GM12878 (cell line): ENCODE measurements around the gene EXOSC10. TPM values are rescaled to one million over a fixed set of nuclear protein-coding genes. Genes with fewer than 3 reads are reported as not detected.

Experiments
- ATAC-seq: fragments of 200-7000 bp; cut with Tn5 transposase; 3 replicates; pipeline ENCODE4 v1.9.1; 2020; ENCODE audit warnings: mild to moderate bottlenecking, moderate library complexity
- BruUV-seq: library from RNA; stranded (reverse); fragments of 400-500 nt; replicated peaks from 2 replicates; lab custom pipeline; 2021; lab: Mats Ljungman, UMichigan
- CTCF ChIA-PET: fragments of 300-600 bp; sonication (Branson Sonifier 250); formaldehyde crosslinking; extraction: SDS; loops from one replicate; lab custom pipeline; 2021; ENCODE audit warnings: inconsistent platforms; lab: Yijun Ruan, JAX
- POLR2A ChIA-PET: fragments of 350-600 bp; formaldehyde crosslinking; extraction: SDS; loops from one replicate; lab custom pipeline; 2021; ENCODE audit warnings: inconsistent platforms; lab: Charles Lee
- RAD21 ChIA-PET: fragments of 300-600 bp; sonication (Branson Sonifier 250); formaldehyde crosslinking; loops from one replicate; lab custom pipeline; 2023; ENCODE audit warnings: antibody characterized with exemption; ENCODE audit not compliant: unreplicated experiment; lab: Charles Lee
- SMC1A ChIA-PET: fragments of 300-600 bp; sonication (Branson Sonifier 250); formaldehyde crosslinking; loops from one replicate; lab custom pipeline; 2023; ENCODE audit not compliant: unreplicated experiment, uncharacterized antibody; lab: Charles Lee
- DNase-seq: peaks from one replicate; pipeline ENCODE4 v3.0.0-alpha.2; 2011; ENCODE audit warnings: low read depth, low spot score
- FAIRE-seq: peaks from 3 replicates; lab custom pipeline; 2011; peaks lifted over from hg19 to GRCh38; lab: Jason Lieb, UNC
- H2AFZ ChIP-seq: 2 replicates; pipeline ENCODE4 v1.6.0; 2011; ENCODE audit warnings: low read depth, low read length, control low read depth; ENCODE audit not compliant: control insufficient read depth
- H3K27ac ChIP-seq: 2 replicates; pipeline ENCODE4 v1.5.1; 2011; ENCODE audit warnings: control low read depth; ENCODE audit not compliant: control insufficient read depth, insufficient read depth
- H3K27me3 ChIP-seq, 2 experiments: replicated peaks in 1 of 2; 2 replicates each; pipeline versions ENCODE4 v1.6.0 to v1.6.1; 2011; ENCODE audit warnings: low read length in 1 of 2; ENCODE audit not compliant: control insufficient read depth in 2 of 2, insufficient read depth in 2 of 2
- H3K36me3 ChIP-seq, 2 experiments: 2 replicates each; pipeline ENCODE4 v1.5.1; 2011; ENCODE audit warnings: low read length in 1 of 2; ENCODE audit not compliant: control insufficient read depth in 2 of 2, insufficient read depth in 2 of 2
- H3K4me1 ChIP-seq: 2 replicates; pipeline ENCODE4 v1.6.1; 2011; ENCODE audit warnings: mild to moderate bottlenecking, low read length, moderate library complexity, mixed read lengths; ENCODE audit not compliant: control insufficient read depth, insufficient read depth
- H3K4me2 ChIP-seq: 2 replicates; pipeline ENCODE4 v1.6.0; 2011; ENCODE audit warnings: control low read depth; ENCODE audit not compliant: control insufficient read depth, insufficient read depth
- H3K4me3 ChIP-seq: fragments of 200-600 bp; sonication (generic); 2 replicates; pipeline ENCODE4 v1.5.1; 2016
- H3K79me2 ChIP-seq: 2 replicates; pipeline ENCODE4 v1.6.0; 2011; ENCODE audit warnings: low read length; ENCODE audit not compliant: control insufficient read depth, insufficient read depth
- H3K9ac ChIP-seq: 2 replicates; pipeline ENCODE4 v1.8.0; 2011; ENCODE audit warnings: low read length, control low read depth, mixed read lengths; ENCODE audit not compliant: control insufficient read depth, insufficient read depth
- H3K9me3 ChIP-seq: replicated peaks from 3 replicates; pipeline ENCODE4 v1.5.1; 2011; ENCODE audit warnings: mild to moderate bottlenecking, low read length; ENCODE audit not compliant: control insufficient read depth, insufficient read depth
- H4K20me1 ChIP-seq: 2 replicates; pipeline ENCODE4 v1.6.0; 2011; ENCODE audit not compliant: control insufficient read depth, insufficient read depth
- CBFB ChIP-seq: IDR thresholded peaks from 2 replicates; pipeline ENCODE4 v1.6.1; 2016; ENCODE audit warnings: antibody characterized with exemption, low read depth
- CHD4 ChIP-seq: fragments of 200-600 bp; sonication (generic); IDR thresholded peaks from 2 replicates; pipeline ENCODE4 v1.6.1; 2016; ENCODE audit warnings: mild to moderate bottlenecking
- FOXM1 ChIP-seq: IDR thresholded peaks from 2 replicates; pipeline ENCODE4 v1.6.1; 2012; ENCODE audit warnings: low read depth, mild to moderate bottlenecking, inconsistent platforms, low read length, moderate library complexity
- MTA3 ChIP-seq: IDR thresholded peaks from 2 replicates; pipeline ENCODE4 v1.6.1; 2012; ENCODE audit warnings: low read length, inconsistent platforms, borderline replicate concordance
- NRF1 ChIP-seq: conservative IDR thresholded peaks from 2 replicates; pipeline ENCODE4 v1.6.1; 2011; ENCODE audit warnings: mild to moderate bottlenecking, low read depth, low read length, improper control_type of control experiment
- POLR2AphosphoS5 ChIP-seq: IDR thresholded peaks from 2 replicates; pipeline ENCODE4 v1.6.1; 2011; ENCODE audit warnings: mild to moderate bottlenecking, low read length, inconsistent platforms
- RAD21 ChIP-seq: IDR thresholded peaks from 2 replicates; pipeline ENCODE4 v1.6.1; 2011; ENCODE audit warnings: mild to moderate bottlenecking, low read depth, low read length, moderate library complexity; ENCODE audit not compliant: insufficient read depth
- RELA ChIP-seq: fragments of 450-650 bp; IDR thresholded peaks from 2 replicates; pipeline ENCODE4 v1.8.0; 2014; ENCODE audit warnings: borderline replicate concordance; ENCODE audit not compliant: partially characterized antibody
- RFX5 ChIP-seq: IDR thresholded peaks from 2 replicates; pipeline ENCODE4 v1.6.1; 2011; ENCODE audit warnings: low read depth, low read length, improper control_type of control experiment
- SREBF1 ChIP-seq: IDR thresholded peaks from 2 replicates; pipeline ENCODE4 v1.6.1; 2012; ENCODE audit warnings: mild to moderate bottlenecking, low read length
- WGBS: methylation state at CpG from one replicate; pipeline ENCODE4 v1.1.6; 2016; ENCODE audit warnings: low lambda C conversion rate; ENCODE audit not compliant: insufficient replicate concordance, insufficient coverage; ENCODE audit errors: missing lambda C conversion rate; 5-methylcytosine and 5-hydroxymethylcytosine counted together
- in situ Hi-C: fragments of 300-500 bp; cut with MboI; formaldehyde crosslinking; loops from 9 replicates; pipeline ENCODE4 v1.14.3; 2018; ENCODE audit warnings: mixed read lengths
- intact Hi-C: fragments of 100-400 bp; cut with micrococcal nuclease; formaldehyde crosslinking; loops from one replicate; pipeline ENCODE4 v1.14.2; 2022; ENCODE audit not compliant: unreplicated experiment
- polyA plus RNA-seq, 11 experiments: library from polyadenylated mRNA; depleted of rRNA in 4 of 11; unstranded in 6 of 11; stranded (reverse) in 5 of 11; fragments of >200 nt; fragmentation: Nextera tagmentation in 4 of 11; fragmentation: Illumina TruSeq in 1 of 11; extraction: Ambion mirVana in 4 of 11; extraction: Trizol in 1 of 11; gene quantifications; 1 replicate in 1 of 11; 2 replicates in 10 of 11; pipeline versions ENCODE4 v1.2.1 to v1.2.3, GENCODE V29; 2011 to 2016; ENCODE audit warnings: inconsistent platforms in 2 of 11, missing spikeins in 2 of 11, low read depth in 1 of 11
- total RNA-seq, 4 experiments: library from RNA; depleted of rRNA in 3 of 4; stranded (reverse); fragments of >200 nt in 3 of 4; fragmentation: Illumina TruSeq in 1 of 4; extraction: Trizol in 1 of 4; gene quantifications; 2 replicates each; pipeline versions ENCODE4 v1.2.1 to v1.2.3, GENCODE V29; 2013 to 2021
- TF ChIP-seq, protein P1 (sequence below): fragments of 450-650 bp; IDR thresholded peaks from 2 replicates; pipeline ENCODE4 v1.6.1; 2018; ENCODE audit warnings: mild to moderate bottlenecking, low read depth, moderate library complexity; ENCODE audit not compliant: partially characterized antibody
- TF ChIP-seq, protein P2 (sequence below): fragments of 450-650 bp; IDR thresholded peaks from 2 replicates; pipeline ENCODE4 v1.6.1; 2017; ENCODE audit warnings: antibody characterized with exemption, mild to moderate bottlenecking, moderate library complexity
- TF ChIP-seq, protein P3 (sequence below): fragments of 450-650 bp; IDR thresholded peaks from 2 replicates; pipeline ENCODE4 v1.6.1; 2016; ENCODE audit warnings: mild to moderate bottlenecking
- TF ChIP-seq, protein P4 (sequence below): IDR thresholded peaks from 2 replicates; pipeline ENCODE4 v1.6.1; 2011; ENCODE audit warnings: mild to moderate bottlenecking, low read depth, low read length, moderate library complexity; ENCODE audit not compliant: insufficient replicate concordance

EXOSC10 gene
- total and polyA plus RNA-seq, 10 of the 15 experiments (the other 5 are each of a cell fraction or from before 2014, with no cell fraction given) = 16.2 to 86.5 (median 66.4) TPM

DNA sequence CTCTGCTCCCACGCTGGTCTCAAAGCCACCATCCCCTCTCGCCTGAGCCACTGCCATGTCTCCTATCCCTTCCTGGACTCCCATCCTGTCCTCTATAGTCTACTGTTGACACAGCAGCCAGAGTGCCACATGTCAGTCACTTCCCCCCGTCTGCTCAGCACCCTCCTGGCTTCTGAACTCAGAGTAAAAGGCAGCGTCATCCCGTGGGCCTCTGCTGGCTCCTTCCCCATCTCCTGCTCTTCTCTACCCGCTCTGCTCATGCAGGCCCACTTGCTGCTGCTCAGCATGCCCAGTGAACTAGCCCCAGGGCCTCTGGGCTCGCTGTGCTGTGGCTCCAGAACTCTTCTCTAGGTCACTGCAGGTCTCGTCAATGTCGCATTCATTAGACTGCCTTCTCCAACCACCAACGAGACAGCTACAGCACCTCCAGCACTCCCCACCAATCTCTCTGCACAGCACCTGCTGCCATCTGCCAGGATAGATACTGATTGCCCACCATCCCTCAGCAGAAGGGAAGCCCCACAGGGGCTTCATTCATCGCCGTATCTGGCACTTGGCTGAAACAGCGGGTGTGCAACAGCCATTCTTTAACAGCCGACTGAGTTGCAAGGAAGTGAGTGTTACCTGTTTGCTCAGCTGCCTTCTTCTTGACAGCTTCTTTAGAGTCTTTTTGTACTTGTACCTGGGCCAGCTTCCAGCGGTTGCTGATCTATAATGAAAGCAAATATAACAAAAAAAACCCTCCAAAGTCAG is 28.0 kb downstream of the EXOSC10 start:
- FAIRE-seq = no peak
- no peaks in the 10 kb centered on the region for H3K79me2 ChIP-seq
- RAD21 ChIA-PET = interaction anchor here (4.6 kb wide), 1 partner anchor 34 kb away, joined by 52 read pairs; no protein-coding TSS in a partner anchor
- no peak overlapping the region for H3K4me2 ChIP-seq
- in situ Hi-C loops (no loop called here), intact Hi-C loops (loop anchor here (1.0 kb wide), 1 partner anchor 34 kb away; no protein-coding TSS in a partner anchor)
- no peak for ATAC-seq
- WGBS = 53% methylated on average over 15 of the region's 15 CpGs
- H2AFZ ChIP-seq = no peak overlapping the region
- H3K27me3 ChIP-seq = no peaks in the 10 kb centered on the region
- CTCF ChIA-PET = interaction anchor here (1.1 to 6.3 kb wide), 4 partner anchors 10 to 34 kb away, joined by 5 to 57 read pairs (median 8); partner anchors contain the start of gene SRM
- H3K9me3 ChIP-seq = no peaks in the 10 kb centered on the region
- no peak overlapping the region for H3K27ac ChIP-seq
- SMC1A ChIA-PET = interaction anchor here (1.4 to 2.7 kb wide), 3 partner anchors 27 to 106 kb away, joined by 3 to 35 read pairs (median 11); partner anchors contain the start of gene EXOSC10
- H3K4me3 ChIP-seq = no peak overlapping the region
- no peaks in the 10 kb centered on the region for H4K20me1 ChIP-seq
- H3K36me3 ChIP-seq = peaks cover 36 to 40% of the 10 kb centered on the region in 2 experiments
- H3K9ac ChIP-seq = no peak overlapping the region
- POLR2A ChIA-PET = interaction anchor here (1.1 kb wide), 1 partner anchor 11 kb away, joined by 3 read pairs; no protein-coding TSS in a partner anchor
- no TSS peak for BruUV-seq
- DNase-seq = no peak
- peaks cover 13% of the 10 kb centered on the region for H3K4me1 ChIP-seq
- TF ChIP-seq CBFB (no peak), RAD21 (no peak), FOXM1 (no peak), NRF1 (no peak), MTA3 (no peak), SREBF1 (no peak), RELA (no peak), CHD4 (no peak), POLR2AphosphoS5 (no peak), RFX5 (no peak)
- TF ChIP-seq, protein P1, sequence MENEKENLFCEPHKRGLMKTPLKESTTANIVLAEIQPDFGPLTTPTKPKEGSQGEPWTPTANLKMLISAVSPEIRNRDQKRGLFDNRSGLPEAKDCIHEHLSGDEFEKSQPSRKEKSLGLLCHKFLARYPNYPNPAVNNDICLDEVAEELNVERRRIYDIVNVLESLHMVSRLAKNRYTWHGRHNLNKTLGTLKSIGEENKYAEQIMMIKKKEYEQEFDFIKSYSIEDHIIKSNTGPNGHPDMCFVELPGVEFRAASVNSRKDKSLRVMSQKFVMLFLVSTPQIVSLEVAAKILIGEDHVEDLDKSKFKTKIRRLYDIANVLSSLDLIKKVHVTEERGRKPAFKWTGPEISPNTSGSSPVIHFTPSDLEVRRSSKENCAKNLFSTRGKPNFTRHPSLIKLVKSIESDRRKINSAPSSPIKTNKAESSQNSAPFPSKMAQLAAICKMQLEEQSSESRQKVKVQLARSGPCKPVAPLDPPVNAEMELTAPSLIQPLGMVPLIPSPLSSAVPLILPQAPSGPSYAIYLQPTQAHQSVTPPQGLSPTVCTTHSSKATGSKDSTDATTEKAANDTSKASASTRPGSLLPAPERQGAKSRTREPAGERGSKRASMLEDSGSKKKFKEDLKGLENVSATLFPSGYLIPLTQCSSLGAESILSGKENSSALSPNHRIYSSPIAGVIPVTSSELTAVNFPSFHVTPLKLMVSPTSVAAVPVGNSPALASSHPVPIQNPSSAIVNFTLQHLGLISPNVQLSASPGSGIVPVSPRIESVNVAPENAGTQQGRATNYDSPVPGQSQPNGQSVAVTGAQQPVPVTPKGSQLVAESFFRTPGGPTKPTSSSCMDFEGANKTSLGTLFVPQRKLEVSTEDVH = no peak
- TF ChIP-seq, protein P2, sequence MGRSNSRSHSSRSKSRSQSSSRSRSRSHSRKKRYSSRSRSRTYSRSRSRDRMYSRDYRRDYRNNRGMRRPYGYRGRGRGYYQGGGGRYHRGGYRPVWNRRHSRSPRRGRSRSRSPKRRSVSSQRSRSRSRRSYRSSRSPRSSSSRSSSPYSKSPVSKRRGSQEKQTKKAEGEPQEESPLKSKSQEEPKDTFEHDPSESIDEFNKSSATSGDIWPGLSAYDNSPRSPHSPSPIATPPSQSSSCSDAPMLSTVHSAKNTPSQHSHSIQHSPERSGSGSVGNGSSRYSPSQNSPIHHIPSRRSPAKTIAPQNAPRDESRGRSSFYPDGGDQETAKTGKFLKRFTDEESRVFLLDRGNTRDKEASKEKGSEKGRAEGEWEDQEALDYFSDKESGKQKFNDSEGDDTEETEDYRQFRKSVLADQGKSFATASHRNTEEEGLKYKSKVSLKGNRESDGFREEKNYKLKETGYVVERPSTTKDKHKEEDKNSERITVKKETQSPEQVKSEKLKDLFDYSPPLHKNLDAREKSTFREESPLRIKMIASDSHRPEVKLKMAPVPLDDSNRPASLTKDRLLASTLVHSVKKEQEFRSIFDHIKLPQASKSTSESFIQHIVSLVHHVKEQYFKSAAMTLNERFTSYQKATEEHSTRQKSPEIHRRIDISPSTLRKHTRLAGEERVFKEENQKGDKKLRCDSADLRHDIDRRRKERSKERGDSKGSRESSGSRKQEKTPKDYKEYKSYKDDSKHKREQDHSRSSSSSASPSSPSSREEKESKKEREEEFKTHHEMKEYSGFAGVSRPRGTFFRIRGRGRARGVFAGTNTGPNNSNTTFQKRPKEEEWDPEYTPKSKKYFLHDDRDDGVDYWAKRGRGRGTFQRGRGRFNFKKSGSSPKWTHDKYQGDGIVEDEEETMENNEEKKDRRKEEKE = no peak
- TF ChIP-seq, protein P3, sequence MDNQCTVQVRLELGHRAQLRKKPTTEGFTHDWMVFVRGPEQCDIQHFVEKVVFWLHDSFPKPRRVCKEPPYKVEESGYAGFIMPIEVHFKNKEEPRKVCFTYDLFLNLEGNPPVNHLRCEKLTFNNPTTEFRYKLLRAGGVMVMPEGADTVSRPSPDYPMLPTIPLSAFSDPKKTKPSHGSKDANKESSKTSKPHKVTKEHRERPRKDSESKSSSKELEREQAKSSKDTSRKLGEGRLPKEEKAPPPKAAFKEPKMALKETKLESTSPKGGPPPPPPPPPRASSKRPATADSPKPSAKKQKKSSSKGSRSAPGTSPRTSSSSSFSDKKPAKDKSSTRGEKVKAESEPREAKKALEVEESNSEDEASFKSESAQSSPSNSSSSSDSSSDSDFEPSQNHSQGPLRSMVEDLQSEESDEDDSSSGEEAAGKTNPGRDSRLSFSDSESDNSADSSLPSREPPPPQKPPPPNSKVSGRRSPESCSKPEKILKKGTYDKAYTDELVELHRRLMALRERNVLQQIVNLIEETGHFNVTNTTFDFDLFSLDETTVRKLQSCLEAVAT = no peak
- TF ChIP-seq, protein P4, sequence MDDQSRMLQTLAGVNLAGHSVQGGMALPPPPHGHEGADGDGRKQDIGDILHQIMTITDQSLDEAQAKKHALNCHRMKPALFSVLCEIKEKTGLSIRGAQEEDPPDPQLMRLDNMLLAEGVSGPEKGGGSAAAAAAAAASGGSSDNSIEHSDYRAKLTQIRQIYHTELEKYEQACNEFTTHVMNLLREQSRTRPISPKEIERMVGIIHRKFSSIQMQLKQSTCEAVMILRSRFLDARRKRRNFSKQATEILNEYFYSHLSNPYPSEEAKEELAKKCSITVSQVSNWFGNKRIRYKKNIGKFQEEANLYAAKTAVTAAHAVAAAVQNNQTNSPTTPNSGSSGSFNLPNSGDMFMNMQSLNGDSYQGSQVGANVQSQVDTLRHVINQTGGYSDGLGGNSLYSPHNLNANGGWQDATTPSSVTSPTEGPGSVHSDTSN = no peak
